Mononuclear cell (primary cell): ENCODE measurements around the gene ZMIZ1. TPM values are rescaled to one million over a fixed set of nuclear protein-coding genes. Genes with fewer than 3 reads are reported as not detected.

Experiments used
- H3K27me3 ChIP-seq: 2 replicates; pipeline ENCODE4 v1.6.0; 2011; ENCODE audit warnings: low read length, control low read depth; ENCODE audit not compliant: insufficient read depth
- H3K4me1 ChIP-seq: 2 replicates; pipeline ENCODE4 v1.5.1; 2011; ENCODE audit warnings: mild to moderate bottlenecking, low read length, control low read depth; ENCODE audit not compliant: insufficient read depth
- H3K4me3 ChIP-seq: 2 replicates; pipeline ENCODE4 v1.5.1; 2011; ENCODE audit warnings: mild to moderate bottlenecking, low read length, moderate library complexity
- H3K9me3 ChIP-seq: 2 replicates; pipeline ENCODE4 v1.5.1; 2011; ENCODE audit warnings: low read depth, mild to moderate bottlenecking, control low read depth, low read length
- total RNA-seq: library from RNA; depleted of rRNA; stranded (reverse); fragments of >200 nt; gene quantifications from one replicate; pipeline ENCODE4 v1.2.3, GENCODE V29; 2012

The ZMIZ1 gene
- total RNA-seq, 1 donor = 26.2 TPM

- Histone ChIP-seq H3K4me3 (no peak overlapping the region), H3K27me3 (no peaks in the 10 kb centered on the region), H3K4me1 (no peaks in the 10 kb centered on the region), H3K9me3 (no peaks in the 10 kb centered on the region)
Observed at GRCh38 chr10:79203833-79204232, 135.1 kb downstream of the ZMIZ1 start.

DNA sequence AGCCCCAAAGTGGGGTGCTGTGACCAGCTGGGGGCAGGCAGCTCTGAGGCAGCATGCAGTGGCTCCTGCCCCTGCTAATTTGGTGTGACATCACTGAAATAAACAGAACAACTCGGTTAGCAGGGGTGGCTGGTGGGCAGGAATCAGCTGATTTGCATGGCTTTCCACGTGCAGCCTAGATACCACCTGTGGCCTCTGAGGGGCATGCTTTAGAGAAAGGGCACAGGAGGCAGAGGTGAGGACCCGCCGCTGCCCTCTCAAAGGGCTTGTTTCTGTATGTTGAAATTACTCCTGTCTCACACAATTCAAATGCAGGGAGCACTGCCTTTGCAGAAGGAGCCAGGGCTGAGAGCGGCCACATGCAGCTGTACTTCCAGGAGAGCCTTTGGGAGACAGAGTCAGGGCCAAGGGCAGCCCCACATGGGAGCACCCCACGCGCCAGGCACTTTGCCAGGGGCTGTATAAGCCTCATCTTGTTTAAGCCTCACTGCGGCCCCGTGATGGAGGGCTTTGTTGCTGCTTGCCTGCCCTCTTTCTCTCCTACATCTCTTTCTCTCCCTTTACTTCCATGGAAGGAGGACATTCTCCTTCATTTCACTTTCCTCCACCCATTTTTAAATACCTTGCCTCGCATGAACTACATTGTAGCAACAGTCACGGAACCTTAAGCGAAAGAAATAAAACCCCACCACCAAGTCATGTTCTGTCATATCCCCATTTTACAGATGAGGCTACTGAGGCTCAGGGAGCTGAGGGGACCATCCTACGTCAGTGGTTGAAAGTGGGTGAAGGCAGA is 137.7 kb downstream of the ZMIZ1 start:
- Histone ChIP-seq H3K4me3 (no peak overlapping the region), H3K27me3 (no peaks in the 10 kb centered on the region), H3K9me3 (no peaks in the 10 kb centered on the region), H3K4me1 (no peaks in the 10 kb centered on the region)

DNA sequence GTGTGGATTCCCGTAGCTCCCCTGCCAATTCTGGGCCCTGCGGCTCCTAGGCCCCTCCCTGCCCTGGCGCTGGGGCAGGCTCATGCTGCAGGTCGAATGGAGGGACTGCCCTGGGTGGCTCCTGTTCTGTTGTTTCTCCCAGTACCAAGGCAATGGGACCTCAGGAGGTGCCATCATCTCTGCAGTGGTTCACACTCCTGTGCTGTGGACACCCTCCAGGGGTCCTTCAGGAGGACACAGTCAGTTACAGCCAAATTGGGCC is 138.3 kb downstream of the ZMIZ1 start:
- H3K4me3 ChIP-seq = no peak overlapping the region
- no peaks in the 10 kb centered on the region for H3K27me3 ChIP-seq
- no peaks in the 10 kb centered on the region for H3K4me1 ChIP-seq
- no peaks in the 10 kb centered on the region for H3K9me3 ChIP-seq

- no peaks in the 10 kb centered on the region for H3K4me1 ChIP-seq
- H3K9me3 ChIP-seq = no peaks in the 10 kb centered on the region
- no peak overlapping the region for H3K4me3 ChIP-seq
- H3K27me3 ChIP-seq = no peaks in the 10 kb centered on the region
Observed at GRCh38 chr10:79207726-79208125, 139.0 kb downstream of the ZMIZ1 start.

DNA sequence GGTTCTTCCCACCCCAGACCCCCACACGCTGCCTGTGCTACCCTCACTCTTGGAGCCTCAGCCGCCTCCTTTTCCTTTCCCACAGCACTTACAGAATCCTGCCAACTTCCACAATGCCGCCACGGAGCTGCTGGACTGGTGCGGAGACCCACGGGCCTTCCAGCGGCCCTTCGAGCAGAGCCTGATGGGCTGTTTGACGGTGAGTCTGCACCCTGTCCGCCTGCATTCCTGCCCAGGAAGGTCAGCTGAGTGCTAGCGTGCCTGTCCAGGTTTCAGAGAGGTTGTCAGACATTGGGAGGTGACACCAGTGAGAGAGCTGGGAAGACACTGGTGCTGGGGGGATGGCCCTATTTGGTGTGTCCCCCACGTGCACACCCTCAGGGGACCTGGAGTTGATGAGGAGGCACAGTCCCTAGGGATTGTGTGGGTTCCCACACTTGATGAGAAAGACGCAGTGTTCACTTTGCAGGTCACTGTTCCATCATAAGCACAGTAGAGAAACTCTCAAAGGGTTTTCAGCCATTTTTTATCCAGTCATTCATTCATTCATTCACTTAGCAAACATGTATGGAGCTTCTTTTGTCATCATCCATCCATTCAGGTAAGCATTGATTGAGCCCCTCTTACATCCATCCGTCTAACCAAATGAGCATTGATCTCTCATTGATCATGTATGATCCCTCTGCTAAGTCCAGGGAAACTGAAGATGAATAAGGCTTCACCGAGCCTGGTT is 139.7 kb downstream of the ZMIZ1 start:
- no peak overlapping the region for H3K4me3 ChIP-seq
- H3K4me1 ChIP-seq = no peaks in the 10 kb centered on the region
- H3K27me3 ChIP-seq = no peaks in the 10 kb centered on the region
- no peaks in the 10 kb centered on the region for H3K9me3 ChIP-seq

- Histone ChIP-seq H3K9me3 (no peaks in the 10 kb centered on the region), H3K27me3 (no peaks in the 10 kb centered on the region), H3K4me1 (no peaks in the 10 kb centered on the region), H3K4me3 (no peak overlapping the region)
Observed at GRCh38 chr10:79209340-79209739, 140.6 kb downstream of the ZMIZ1 start.

DNA sequence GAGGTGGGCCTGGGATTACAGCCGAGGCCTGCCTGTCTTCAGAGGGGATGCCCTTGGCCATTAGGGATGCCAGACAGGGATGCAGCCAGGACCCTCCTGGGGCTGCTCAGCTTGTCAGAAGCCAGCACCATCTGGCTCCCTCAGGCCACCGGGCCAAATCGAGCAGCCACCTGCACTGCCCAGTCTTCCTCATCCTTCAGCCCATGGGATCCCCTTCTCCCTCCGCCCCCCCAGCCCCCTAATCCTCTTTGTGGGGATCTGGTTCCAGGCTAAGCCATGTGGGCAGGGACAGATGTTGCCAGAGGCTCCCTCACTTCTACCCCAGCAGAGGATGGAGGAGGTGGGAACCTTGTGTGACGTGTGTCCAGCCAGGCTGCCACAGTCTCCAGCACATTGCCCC is 141.1 kb downstream of the ZMIZ1 start:
- Histone ChIP-seq H3K9me3 (no peaks in the 10 kb centered on the region), H3K4me3 (no peak overlapping the region), H3K4me1 (no peaks in the 10 kb centered on the region), H3K27me3 (no peaks in the 10 kb centered on the region)

- Histone ChIP-seq H3K4me1 (no peaks in the 10 kb centered on the region), H3K4me3 (no peak overlapping the region), H3K27me3 (no peaks in the 10 kb centered on the region), H3K9me3 (no peaks in the 10 kb centered on the region)
Observed at GRCh38 chr10:79210672-79211071, 141.9 kb downstream of the ZMIZ1 start.

DNA sequence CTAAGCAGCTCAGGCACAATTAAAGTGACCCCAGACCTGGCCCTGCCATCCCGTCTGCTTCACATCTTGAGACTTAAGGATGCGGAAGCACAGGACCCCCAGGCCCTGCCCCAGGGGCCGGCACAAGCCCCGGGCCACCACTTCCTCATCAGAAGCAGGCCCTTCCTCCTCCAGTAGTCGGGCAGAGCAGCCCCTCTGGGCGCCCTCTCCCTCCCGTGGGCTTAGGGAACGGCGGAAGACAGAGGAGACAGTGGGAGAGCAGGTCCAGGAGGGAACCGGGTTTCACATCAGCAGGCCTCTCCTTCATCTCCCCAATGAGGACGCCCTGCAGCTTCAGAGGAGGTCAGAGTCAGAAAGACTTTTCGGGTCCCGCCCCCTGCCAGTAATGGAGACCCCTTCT is 142.8 kb downstream of the ZMIZ1 start:
- no peaks in the 10 kb centered on the region for H3K4me1 ChIP-seq
- no peak overlapping the region for H3K4me3 ChIP-seq
- no peaks in the 10 kb centered on the region for H3K9me3 ChIP-seq
- no peaks in the 10 kb centered on the region for H3K27me3 ChIP-seq

DNA sequence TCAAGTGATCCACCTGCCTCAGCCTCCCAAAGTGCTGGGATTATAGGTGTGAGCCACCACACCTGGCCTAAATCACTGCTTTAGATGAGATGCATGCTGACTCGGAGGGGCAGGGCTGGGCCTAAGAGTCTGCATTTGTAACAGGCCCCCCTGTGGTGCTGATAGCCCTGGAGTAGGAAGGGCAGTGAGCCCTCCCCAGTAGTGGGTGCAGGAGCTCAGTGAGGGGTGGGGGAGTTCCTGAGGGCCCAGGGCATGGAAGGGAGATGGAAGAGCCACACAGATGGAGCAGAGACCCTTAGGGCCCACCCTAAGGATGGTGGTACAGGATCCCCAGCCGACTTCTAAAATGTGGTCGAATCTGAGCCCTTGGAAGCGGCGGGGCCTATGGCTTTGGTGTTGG is 146.8 kb downstream of the ZMIZ1 start:
- Histone ChIP-seq H3K4me1 (no peaks in the 10 kb centered on the region), H3K27me3 (no peaks in the 10 kb centered on the region), H3K4me3 (no peak overlapping the region), H3K9me3 (no peaks in the 10 kb centered on the region)

DNA sequence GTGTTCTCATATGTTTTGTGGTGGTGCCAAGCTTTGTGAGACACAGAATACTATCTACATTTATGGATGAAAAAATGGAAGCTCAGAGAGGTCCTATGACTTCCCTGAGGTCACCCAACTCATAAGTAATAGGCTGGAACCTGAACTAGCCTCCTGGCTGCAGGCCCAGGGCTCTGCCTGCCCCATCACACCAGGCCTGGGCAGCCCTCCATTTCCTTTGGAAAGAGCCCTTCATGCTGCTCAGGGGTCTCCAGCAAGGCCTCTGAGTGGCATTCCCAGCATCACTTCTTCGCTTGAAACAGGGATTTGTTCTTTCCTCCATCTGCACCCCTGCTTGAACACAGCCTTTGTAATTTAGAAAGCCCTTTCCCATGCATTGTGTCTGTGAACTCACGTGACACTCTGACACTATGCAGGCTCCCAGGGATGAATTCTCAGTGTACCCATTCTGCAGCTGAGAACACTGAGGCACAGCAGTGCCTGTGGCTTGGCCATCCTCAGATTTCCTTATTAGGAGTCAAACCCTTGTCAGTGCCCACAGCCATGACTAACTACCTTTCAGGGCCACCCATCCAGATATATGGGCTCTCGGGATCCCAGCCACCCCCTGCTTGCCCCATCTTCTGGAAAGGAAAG is 150.7 kb downstream of the ZMIZ1 start:
- no peak overlapping the region for H3K4me3 ChIP-seq

GRCh38 chr10:79220307-79220706 is 151.5 kb downstream of the ZMIZ1 start:
- H3K9me3 ChIP-seq = no peaks in the 10 kb centered on the region
- no peak overlapping the region for H3K4me3 ChIP-seq
- no peaks in the 10 kb centered on the region for H3K27me3 ChIP-seq
- no peaks in the 10 kb centered on the region for H3K4me1 ChIP-seq

More for the DNA sequence above, 150.7 kb downstream of the ZMIZ1 start:
- Histone ChIP-seq H3K27me3 (no peaks in the 10 kb centered on the region), H3K4me1 (no peaks in the 10 kb centered on the region), H3K9me3 (no peaks in the 10 kb centered on the region)

GRCh38 chr10:79221110-79222051 is 152.6 kb downstream of the ZMIZ1 start:
- Histone ChIP-seq H3K4me3 (no peak overlapping the region), H3K4me1 (no peaks in the 10 kb centered on the region), H3K9me3 (no peaks in the 10 kb centered on the region), H3K27me3 (no peaks in the 10 kb centered on the region)

GRCh38 chr10:79222186-79222585 is 153.4 kb downstream of the ZMIZ1 start:
- Histone ChIP-seq H3K27me3 (no peaks in the 10 kb centered on the region), H3K4me3 (no peak overlapping the region), H3K9me3 (no peaks in the 10 kb centered on the region), H3K4me1 (no peaks in the 10 kb centered on the region)
